A549 (cell line): ENCODE data around the gene RASSF4.

Experiments
- CTCF ChIP-seq: fragments of >200 bp; sonication (Bioruptor Twin); formaldehyde crosslinking; IDR thresholded peaks from 3 replicates; pipeline ENCODE4 v1.5.1; 2016
- MAFK ChIP-seq: fragments of 450-650 bp; IDR thresholded peaks from 2 replicates; pipeline ENCODE4 v1.6.1; 2014; ENCODE audit not compliant: partially characterized antibody
- USF2 ChIP-seq: fragments of 450-650 bp; IDR thresholded peaks from 2 replicates; pipeline ENCODE4 v1.6.1; 2014; ENCODE audit warnings: antibody characterized with exemption
- ZFP36 ChIP-seq: fragments of 450-650 bp; IDR thresholded peaks from 2 replicates; pipeline ENCODE4 v1.6.1; 2014; ENCODE audit warnings: borderline replicate concordance; ENCODE audit not compliant: partially characterized antibody

DNA sequence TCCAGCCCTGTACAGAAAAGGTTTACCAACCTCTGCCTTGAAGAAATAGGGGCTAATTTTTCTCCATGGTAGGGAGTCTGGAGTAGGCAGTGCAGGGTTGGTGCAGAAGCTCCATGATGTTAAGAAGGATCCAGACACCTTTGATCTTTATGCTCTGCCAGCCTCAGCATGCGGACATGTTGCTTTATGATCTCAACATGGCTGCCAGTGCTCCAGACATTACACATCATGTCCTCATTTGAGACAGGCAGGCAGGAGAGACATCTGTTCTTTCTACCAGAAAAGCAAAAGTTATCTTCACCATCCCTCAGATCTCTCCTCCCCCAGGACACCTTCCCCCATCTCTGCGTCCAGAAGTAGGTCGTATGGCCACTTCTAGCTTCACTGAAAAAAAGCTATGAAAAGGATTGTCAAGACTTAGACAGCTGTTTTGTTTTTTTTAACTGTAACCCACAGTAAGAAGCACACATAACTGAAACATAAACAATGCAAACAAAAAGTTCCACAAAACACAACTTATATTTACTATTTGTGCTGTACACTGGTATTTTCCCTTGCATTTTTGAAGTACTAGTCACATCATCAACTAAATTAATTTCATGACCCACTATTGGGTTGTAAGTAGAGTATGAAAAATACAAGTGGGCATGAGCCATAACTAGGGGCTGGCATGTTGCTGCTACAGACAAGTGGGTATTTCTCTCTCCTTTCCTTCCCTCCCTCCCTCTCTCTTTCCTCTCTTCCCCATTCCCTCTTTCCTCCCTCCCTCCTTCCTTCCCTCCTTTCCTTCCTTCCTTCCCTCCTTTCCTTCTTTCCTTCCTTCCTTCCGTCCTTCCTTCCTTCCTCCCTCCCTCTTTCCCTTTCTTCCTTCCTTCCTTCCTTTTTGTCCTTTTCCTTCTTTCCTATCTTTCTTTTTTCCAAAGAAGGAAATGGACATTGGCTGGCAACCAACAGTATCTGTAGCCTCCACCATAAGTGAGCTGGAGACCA is 2.6 kb upstream of the RASSF4 start:
- TF ChIP-seq MAFK, result no peak
- TF ChIP-seq USF2, result no peak
- no peak for TF ChIP-seq CTCF
- TF ChIP-seq ZFP36, result no peak
